K562 (cell line): ENCODE results near the gene PEX11B. TPM values are rescaled to one million over a fixed set of nuclear protein-coding genes. Genes with fewer than 3 reads are reported as not detected.

Experiments
- ATAC-seq: fragments of 200-7000 bp; cut with Tn5 transposase; 3 replicates; pipeline ENCODE4 v1.9.1; 2020; ENCODE audit warnings: moderate library complexity
- BruUV-seq: library from RNA; stranded (reverse); fragments of 400-500 nt; replicated peaks from 2 replicates; lab custom pipeline; 2021; lab: Mats Ljungman, UMichigan
- CTCF ChIA-PET: fragments of 300-600 bp; formaldehyde crosslinking; extraction: SDS; loops from one replicate; lab custom pipeline; 2021; ENCODE audit warnings: low intra/inter-chr PET ratio; lab: Yijun Ruan, JAX
- POLR2A ChIA-PET: fragments of 300-600, 350-650 bp; sonication (Branson Sonifier 250); formaldehyde crosslinking; extraction: SDS; loops from one replicate; lab custom pipeline; 2021; ENCODE audit warnings: antibody characterized with exemption, inconsistent platforms; lab: Yijun Ruan, JAX
- DNase-seq, 4 experiments: peaks; one replicate each; pipeline versions ENCODE4 v3.0.0 to v3.0.0-alpha.2; 2011 to 2018; ENCODE audit warnings: low spot score in 3 of 4, mixed read lengths in 3 of 4; ENCODE audit errors: extremely low read depth in 1 of 4
- FAIRE-seq: peaks from 2 replicates; lab custom pipeline; 2011; peaks lifted over from hg19 to GRCh38; lab: Jason Lieb, UNC
- H2AFZ ChIP-seq: 2 replicates; pipeline ENCODE4 v1.6.0; 2011; ENCODE audit warnings: low read depth, low read length, control low read depth, inconsistent platforms
- H3K27ac ChIP-seq: fragments of 200-600 bp; 3 replicates; pipeline ENCODE4 v1.8.0; 2011; ENCODE audit warnings: low read depth, mild to moderate bottlenecking, control low read depth, inconsistent platforms, low read length, moderate library complexity, mixed read lengths; ENCODE audit errors: extremely low read depth
- H3K27me3 ChIP-seq, 2 experiments: fragments of 300-600 bp in 1 of 2; 2 replicates in 1 of 2; 3 replicates in 1 of 2; pipeline versions ENCODE4 v1.6.0 to v1.8.0; 2011; ENCODE audit warnings: inconsistent platforms in 2 of 2, low read length in 2 of 2, mild to moderate bottlenecking in 1 of 2, mixed read lengths in 1 of 2, moderate library complexity in 1 of 2; ENCODE audit not compliant: control insufficient read depth in 2 of 2, insufficient read depth in 2 of 2
- H3K36me3 ChIP-seq: fragments of 300-600 bp; 3 replicates; pipeline ENCODE4 v1.8.0; 2011; ENCODE audit warnings: mild to moderate bottlenecking, low read length, inconsistent platforms; ENCODE audit not compliant: control insufficient read depth, insufficient read depth
- H3K4me1 ChIP-seq, 2 experiments: fragments of 200-600 bp in 1 of 2; replicated peaks in 1 of 2; 2 replicates in 1 of 2; 3 replicates in 1 of 2; pipeline versions ENCODE4 v1.5.1 to v1.8.0; 2011; ENCODE audit warnings: inconsistent platforms in 2 of 2, low read length in 2 of 2, mild to moderate bottlenecking in 1 of 2, mixed read lengths in 1 of 2, moderate library complexity in 1 of 2; ENCODE audit not compliant: control insufficient read depth in 2 of 2, insufficient read depth in 2 of 2
- H3K4me2 ChIP-seq: 2 replicates; pipeline ENCODE4 v1.6.1; 2011; ENCODE audit warnings: low read length, control low read depth, inconsistent platforms, mixed read lengths; ENCODE audit not compliant: insufficient read depth
- H3K4me3 ChIP-seq: fragments of 200-600 bp; sonication (generic), shearing (Covaris generic); 2 replicates; pipeline ENCODE4 v1.5.1; 2016; ENCODE audit warnings: control low read depth, inconsistent platforms
- H3K79me2 ChIP-seq: fragments of 200-600 bp; 3 replicates; pipeline ENCODE4 v1.8.0; 2011; ENCODE audit warnings: low read length, inconsistent platforms; ENCODE audit not compliant: control insufficient read depth, insufficient read depth
- H3K9ac ChIP-seq, 2 experiments: 2 replicates each; pipeline versions ENCODE4 v1.6.0 to v1.6.1; 2011; ENCODE audit warnings: low read depth in 2 of 2, low read length in 2 of 2, control low read depth in 1 of 2, inconsistent platforms in 1 of 2, mild to moderate bottlenecking in 1 of 2, mixed read lengths in 1 of 2; ENCODE audit not compliant: insufficient read depth in 1 of 2
- H3K9me1 ChIP-seq: one replicate; pipeline ENCODE4 v1.6.0; 2011; ENCODE audit warnings: inconsistent platforms, mild to moderate bottlenecking, low read length, moderate library complexity; ENCODE audit not compliant: control insufficient read depth, insufficient read depth
- H3K9me3 ChIP-seq: replicated peaks from 2 replicates; pipeline ENCODE4 v1.5.1; 2011; ENCODE audit warnings: low read depth, low read length, inconsistent platforms; ENCODE audit not compliant: control insufficient read depth, insufficient read depth
- H4K20me1 ChIP-seq: replicated peaks from 2 replicates; pipeline ENCODE4 v1.6.1; 2011; ENCODE audit warnings: low read length, inconsistent platforms, mixed read lengths; ENCODE audit not compliant: control insufficient read depth, insufficient read depth
- ATF6 ChIP-seq: sonication (generic); formaldehyde crosslinking; IDR thresholded peaks from 2 replicates; pipeline ENCODE4 v1.4.0; 2020; ENCODE audit warnings: mild to moderate bottlenecking, missing genetic modification reagents
- C11orf30 ChIP-seq: fragments of 450-650 bp; IDR thresholded peaks from 2 replicates; pipeline ENCODE4 v1.6.1; 2016; ENCODE audit warnings: low read depth, mild to moderate bottlenecking
- GTF3C2 ChIP-seq: IDR thresholded peaks from 3 replicates; pipeline ENCODE4 v1.6.1; 2011; ENCODE audit warnings: borderline replicate concordance, mild to moderate bottlenecking, moderate library complexity; ENCODE audit not compliant: insufficient read length; ENCODE audit errors: extremely low read depth
- HCFC1 ChIP-seq: IDR thresholded peaks from 2 replicates; pipeline ENCODE4 v1.6.1; 2012; ENCODE audit warnings: low read depth, low read length, improper control_type of control experiment
- SNAPC5 ChIP-seq: fragments of 250-450 bp; sonication (Bioruptor Pico); IDR thresholded peaks from 2 replicates; pipeline ENCODE4 v1.8.0; 2021; ENCODE audit warnings: moderate library complexity, mild to moderate bottlenecking, inconsistent platforms
- SP2 ChIP-seq: IDR thresholded peaks from 2 replicates; pipeline ENCODE4 v1.6.1; 2011; ENCODE audit warnings: mild to moderate bottlenecking, low read depth, low read length, moderate library complexity; ENCODE audit not compliant: poor library complexity, severe bottlenecking; ENCODE audit errors: extremely low read depth
- SRSF1 ChIP-seq: fragments of 200-400 bp; formaldehyde crosslinking; IDR thresholded peaks from 2 replicates; pipeline ENCODE4 v1.6.1; 2017; ENCODE audit warnings: mild to moderate bottlenecking, low read depth, low read length, moderate library complexity
- TAF15 ChIP-seq: fragments of 200-400 bp; formaldehyde crosslinking; IDR thresholded peaks from 2 replicates; pipeline ENCODE4 v1.6.1; 2017; ENCODE audit warnings: mild to moderate bottlenecking, low read depth, low read length, moderate library complexity
- TAF9B ChIP-seq: fragments of 450-650 bp; IDR thresholded peaks from 2 replicates; pipeline ENCODE4 v1.6.1; 2018; ENCODE audit warnings: mild to moderate bottlenecking; ENCODE audit not compliant: partially characterized antibody
- ZKSCAN1 ChIP-seq: fragments of 150-350 bp; IDR thresholded peaks from 2 replicates; pipeline ENCODE4 v1.6.1; 2016; ENCODE audit warnings: low read depth, low read length
- ZKSCAN3 ChIP-seq: fragments of 250-450 bp; sonication (Bioruptor Pico); IDR thresholded peaks from 2 replicates; pipeline ENCODE4 v1.4.0; 2020
- WGBS: fragments of 100-300 bp; shearing (Covaris generic); methylation state at CpG from one replicate; pipeline ENCODE4 v1.1.6; 2016; ENCODE audit warnings: low coverage, mixed read lengths; ENCODE audit not compliant: insufficient coverage; ENCODE audit errors: missing lambda C conversion rate; 5-methylcytosine and 5-hydroxymethylcytosine counted together
- in situ Hi-C: fragments of 300-500 bp; cut with MboI; formaldehyde crosslinking; loops from 4 replicates; pipeline ENCODE4 v1.15.0; 2018; ENCODE audit warnings: inconsistent platforms, mixed read lengths
- intact Hi-C: fragments of 100-400 bp; cut with micrococcal nuclease; formaldehyde crosslinking; loops from 2 replicates; pipeline ENCODE4 v1.14.2; 2022
- polyA plus RNA-seq, 8 experiments: library from polyadenylated mRNA; depleted of rRNA in 4 of 8; stranded (reverse) in 5 of 8; unstranded in 3 of 8; fragments of >200 nt; fragmentation: Nextera tagmentation in 2 of 8; fragmentation: Illumina TruSeq in 1 of 8; extraction: Ambion mirVana in 2 of 8; extraction: Trizol in 1 of 8; gene quantifications; 2 replicates each; pipeline versions ENCODE4 v1.2.1 to v1.2.3, GENCODE V29; 2011 to 2014; ENCODE audit warnings: inconsistent platforms in 1 of 8, missing spikeins in 1 of 8
- total RNA-seq, 7 experiments: library from RNA; depleted of rRNA in 6 of 7; stranded (reverse); fragments of >200 nt in 6 of 7; fragmentation: Illumina TruSeq in 2 of 7; extraction: Trizol in 2 of 7; gene quantifications; 2 replicates each; pipeline versions ENCODE4 v1.2.1 to v1.2.3, GENCODE V29; 2011 to 2021; ENCODE audit warnings: low replicate concordance in 1 of 7

PEX11B gene
- total and polyA plus RNA-seq, 9 of the 15 experiments (the other 6 are each of a cell fraction or from before 2014, with no cell fraction given), result 13.2 to 60.0 (median 21.7) TPM

GRCh38 chr1:145946477-145946986 lies 28.0 kb upstream of the PEX11B start:
- H3K27me3 ChIP-seq, result no peaks in the 10 kb centered on the region
- H3K79me2 ChIP-seq, result no peaks in the 10 kb centered on the region
- H3K4me1 ChIP-seq, result peaks cover 0 to 3% of the 10 kb centered on the region in 2 experiments; a peak in 3 of 5 replicates
- TF ChIP-seq ZKSCAN1 (peak; percentile 84), SNAPC5 (no peak)
- no peaks in the 10 kb centered on the region for H4K20me1 ChIP-seq
- no peak for DNase-seq
- no peak for FAIRE-seq
- no peak overlapping the region for H3K4me3 ChIP-seq
- intact Hi-C loops (no loop called here), in situ Hi-C loops (no loop called here)
- BruUV-seq, result no TSS peak
- ATAC-seq, result no peak
- no peak overlapping the region for H3K27ac ChIP-seq
- peaks cover 15% of the 10 kb centered on the region; the same call in 1 of the 3 replicates for H3K36me3 ChIP-seq
- no peaks in the 10 kb centered on the region for H3K9me3 ChIP-seq
- ChIA-PET CTCF (no interaction called here), POLR2A (no interaction called here)
- no peak overlapping the region for H2AFZ ChIP-seq
- no peak overlapping the region for H3K4me2 ChIP-seq
- 88% methylated on average over 4 of the region's 4 CpGs for WGBS
- H3K9ac ChIP-seq, result no peak overlapping the region
- H3K9me1 ChIP-seq, result no peaks in the 10 kb centered on the region

GRCh38 chr1:145944532-145944931 lies 26.0 kb upstream of the PEX11B start:
- H3K27me3 ChIP-seq, result no peaks in the 10 kb centered on the region
- no peak overlapping the region for H3K27ac ChIP-seq
- in situ Hi-C loops (no loop called here), intact Hi-C loops (no loop called here)
- BruUV-seq, result no TSS peak
- no peak overlapping the region for H3K4me2 ChIP-seq
- CTCF ChIA-PET, result no interaction called here
- H4K20me1 ChIP-seq, result no peaks in the 10 kb centered on the region
- H3K9me3 ChIP-seq, result no peaks in the 10 kb centered on the region
- FAIRE-seq, result no peak
- H3K9ac ChIP-seq, result no peak overlapping the region
- POLR2A ChIA-PET, result interaction anchor here (1.4 to 1.9 kb wide), 2 partner anchors 13 to 17 kb away, joined by 4 to 6 read pairs; partner anchors contain the start of genes LIX1L and RBM8A
- no peak for ATAC-seq
- no peaks in the 10 kb centered on the region for H3K79me2 ChIP-seq
- WGBS, result 85% methylated on average over 3 of the region's 3 CpGs
- no peak for DNase-seq
- no peaks in the 10 kb centered on the region for H3K9me1 ChIP-seq
- H3K36me3 ChIP-seq, result peaks cover 18% of the 10 kb centered on the region; the same call in 1 of the 3 replicates
- H3K4me1 ChIP-seq, result no peaks in the 10 kb centered on the region
- H3K4me3 ChIP-seq, result no peak overlapping the region
- H2AFZ ChIP-seq, result no peak overlapping the region
- no peak for TF ChIP-seq ZKSCAN3 (CRISPR knock-in tag)
- TF ChIP-seq TAF9B, result no peak
- TF ChIP-seq ATF6, result no peak
- TF ChIP-seq HCFC1, result no peak
- no peak for TF ChIP-seq TAF15
- no peak for TF ChIP-seq C11orf30
- TF ChIP-seq GTF3C2, result no peak
- no peak for TF ChIP-seq SP2
- no peak for TF ChIP-seq SRSF1
